IPS-15b (cell line): ENCODE measurements around the gene OXSR1.

Source experiments
- H3K27me3 ChIP-seq: one replicate; pipeline ENCODE4 v1.6.1; 2013; ENCODE audit warnings: low read length; ENCODE audit not compliant: control insufficient read depth, insufficient read depth
- H3K36me3 ChIP-seq: one replicate; pipeline ENCODE4 v1.6.1; 2013; ENCODE audit warnings: low read length; ENCODE audit not compliant: control insufficient read depth, insufficient read depth
- H3K4me1 ChIP-seq: one replicate; pipeline ENCODE4 v1.6.1; 2013; ENCODE audit warnings: mild to moderate bottlenecking, low read length; ENCODE audit not compliant: control insufficient read depth, insufficient read depth
- H3K4me3 ChIP-seq: one replicate; pipeline ENCODE4 v1.5.1; 2013; ENCODE audit warnings: low read depth, low read length
- H3K9ac ChIP-seq: one replicate; pipeline ENCODE4 v1.6.1; 2013; ENCODE audit warnings: low read depth, mild to moderate bottlenecking, low read length
- H3K9me3 ChIP-seq: one replicate; pipeline ENCODE4 v1.6.1; 2013; ENCODE audit warnings: mild to moderate bottlenecking, low read length; ENCODE audit not compliant: control insufficient read depth, insufficient read depth

The OXSR1 gene

DNA sequence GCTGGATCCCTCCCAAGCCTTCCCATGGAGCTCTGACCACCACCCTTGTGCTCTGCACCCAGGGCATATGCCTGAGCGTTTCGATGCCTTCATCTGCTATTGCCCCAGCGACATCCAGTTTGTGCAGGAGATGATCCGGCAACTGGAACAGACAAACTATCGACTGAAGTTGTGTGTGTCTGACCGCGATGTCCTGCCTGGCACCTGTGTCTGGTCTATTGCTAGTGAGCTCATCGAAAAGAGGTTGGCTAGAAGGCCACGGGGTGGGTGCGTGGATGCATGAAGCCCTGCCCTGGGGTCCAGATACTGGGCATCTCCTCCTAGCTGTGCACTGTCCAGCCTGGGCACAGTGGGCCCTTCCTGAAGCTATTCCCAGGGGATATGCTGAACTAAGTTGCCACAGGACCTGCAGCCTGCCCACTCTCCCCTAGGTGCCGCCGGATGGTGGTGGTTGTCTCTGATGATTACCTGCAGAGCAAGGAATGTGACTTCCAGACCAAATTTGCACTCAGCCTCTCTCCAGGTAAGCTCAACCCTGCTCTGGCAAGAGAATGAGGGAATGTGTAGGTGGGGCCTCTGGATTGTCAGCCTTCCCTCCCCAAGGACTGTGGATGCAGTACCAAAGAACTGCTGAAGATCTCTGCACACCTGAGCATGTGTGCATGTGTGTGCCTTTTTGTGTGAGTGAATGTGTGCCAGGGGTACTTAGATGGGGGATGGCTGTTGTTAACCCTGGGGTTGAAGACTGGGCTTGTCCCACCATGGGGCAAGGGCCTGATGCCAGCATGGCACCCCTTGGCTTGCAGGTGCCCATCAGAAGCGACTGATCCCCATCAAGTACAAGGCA is 24.8 kb upstream of the OXSR1 start:
- peaks cover 9% of the 10 kb centered on the region for H3K27me3 ChIP-seq
- H3K9me3 ChIP-seq, result no peaks in the 10 kb centered on the region
- H3K4me3 ChIP-seq, result no peak overlapping the region
- no peaks in the 10 kb centered on the region for H3K4me1 ChIP-seq
- peaks cover 11% of the 10 kb centered on the region for H3K36me3 ChIP-seq
- no peak overlapping the region for H3K9ac ChIP-seq

DNA sequence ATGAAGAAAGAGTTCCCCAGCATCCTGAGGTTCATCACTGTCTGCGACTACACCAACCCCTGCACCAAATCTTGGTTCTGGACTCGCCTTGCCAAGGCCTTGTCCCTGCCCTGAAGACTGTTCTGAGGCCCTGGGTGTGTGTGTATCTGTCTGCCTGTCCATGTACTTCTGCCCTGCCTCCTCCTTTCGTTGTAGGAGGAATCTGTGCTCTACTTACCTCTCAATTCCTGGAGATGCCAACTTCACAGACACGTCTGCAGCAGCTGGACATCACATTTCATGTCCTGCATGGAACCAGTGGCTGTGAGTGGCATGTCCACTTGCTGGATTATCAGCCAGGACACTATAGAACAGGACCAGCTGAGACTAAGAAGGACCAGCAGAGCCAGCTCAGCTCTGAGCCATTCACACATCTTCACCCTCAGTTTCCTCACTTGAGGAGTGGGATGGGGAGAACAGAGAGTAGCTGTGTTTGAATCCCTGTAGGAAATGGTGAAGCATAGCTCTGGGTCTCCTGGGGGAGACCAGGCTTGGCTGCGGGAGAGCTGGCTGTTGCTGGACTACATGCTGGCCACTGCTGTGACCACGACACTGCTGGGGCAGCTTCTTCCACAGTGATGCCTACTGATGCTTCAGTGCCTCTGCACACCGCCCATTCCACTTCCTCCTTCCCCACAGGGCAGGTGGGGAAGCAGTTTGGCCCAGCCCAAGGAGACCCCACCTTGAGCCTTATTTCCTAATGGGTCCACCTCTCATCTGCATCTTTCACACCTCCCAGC is 24.0 kb upstream of the OXSR1 start:
- H3K36me3 ChIP-seq, result peaks cover 11% of the 10 kb centered on the region
- H3K9me3 ChIP-seq, result no peaks in the 10 kb centered on the region
- H3K4me1 ChIP-seq, result no peaks in the 10 kb centered on the region
- no peak overlapping the region for H3K4me3 ChIP-seq
- peaks cover 9% of the 10 kb centered on the region for H3K27me3 ChIP-seq
- H3K9ac ChIP-seq, result no peak overlapping the region

DNA sequence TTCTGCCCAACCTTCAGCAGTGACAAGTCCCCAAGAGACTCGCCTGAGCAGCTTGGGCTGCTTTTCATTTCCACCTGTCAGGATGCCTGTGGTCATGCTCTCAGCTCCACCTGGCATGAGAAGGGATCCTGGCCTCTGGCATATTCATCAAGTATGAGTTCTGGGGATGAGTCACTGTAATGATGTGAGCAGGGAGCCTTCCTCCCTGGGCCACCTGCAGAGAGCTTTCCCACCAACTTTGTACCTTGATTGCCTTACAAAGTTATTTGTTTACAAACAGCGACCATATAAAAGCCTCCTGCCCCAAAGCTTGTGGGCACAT is 23.4 kb upstream of the OXSR1 start:
- Histone ChIP-seq H3K9me3 (no peaks in the 10 kb centered on the region), H3K36me3 (peaks cover 11% of the 10 kb centered on the region), H3K4me1 (no peaks in the 10 kb centered on the region), H3K27me3 (peaks cover 9% of the 10 kb centered on the region), H3K4me3 (no peak overlapping the region), H3K9ac (no peak overlapping the region)

DNA sequence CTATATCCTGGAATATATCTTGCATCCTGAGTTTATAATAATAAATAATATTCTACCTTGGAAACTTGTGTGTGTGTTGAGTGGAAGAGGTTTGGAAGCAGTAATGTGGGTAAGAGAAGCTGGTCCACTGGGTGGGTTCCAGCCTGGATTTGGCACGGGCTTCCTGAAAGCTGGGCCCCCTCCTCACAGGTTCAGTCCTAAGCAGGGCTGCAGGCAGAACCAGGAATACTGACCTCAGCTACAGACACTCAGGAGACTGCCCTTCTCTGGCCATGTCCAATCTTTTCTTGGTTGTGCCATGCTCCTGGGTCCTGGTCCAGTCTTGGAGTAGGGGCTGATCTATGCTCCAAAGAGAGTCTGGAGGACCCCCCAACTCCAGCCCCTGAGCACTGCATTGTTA is 22.4 kb upstream of the OXSR1 start:
- H3K27me3 ChIP-seq, result peaks cover 9% of the 10 kb centered on the region
- H3K9me3 ChIP-seq, result no peaks in the 10 kb centered on the region
- no peak overlapping the region for H3K4me3 ChIP-seq
- no peak overlapping the region for H3K9ac ChIP-seq
- no peaks in the 10 kb centered on the region for H3K4me1 ChIP-seq
- peaks cover 11% of the 10 kb centered on the region for H3K36me3 ChIP-seq

DNA sequence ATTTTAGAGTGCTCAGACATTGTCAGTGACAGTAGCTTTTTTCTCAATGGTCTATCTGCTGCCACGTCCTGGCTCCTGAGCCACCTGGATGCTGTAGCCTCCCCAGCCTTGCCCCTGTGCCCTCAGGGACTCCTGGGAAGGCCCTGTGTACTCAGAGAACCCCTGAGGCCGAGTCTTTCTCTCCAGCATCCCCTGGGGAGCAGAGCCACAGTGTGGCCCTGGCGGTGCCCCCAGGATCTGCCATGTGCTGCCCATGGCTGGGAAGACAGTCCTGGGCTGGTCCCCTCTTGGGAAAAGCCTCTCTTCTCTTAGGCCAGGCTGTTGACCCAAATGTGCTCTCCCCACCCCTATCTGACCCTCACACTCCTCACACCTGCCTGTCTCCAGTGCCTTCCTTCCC is 21.8 kb upstream of the OXSR1 start:
- Histone ChIP-seq H3K36me3 (peaks cover 11% of the 10 kb centered on the region), H3K9ac (no peak overlapping the region), H3K27me3 (peaks cover 9% of the 10 kb centered on the region), H3K4me3 (no peak overlapping the region), H3K4me1 (no peaks in the 10 kb centered on the region), H3K9me3 (no peaks in the 10 kb centered on the region)

DNA sequence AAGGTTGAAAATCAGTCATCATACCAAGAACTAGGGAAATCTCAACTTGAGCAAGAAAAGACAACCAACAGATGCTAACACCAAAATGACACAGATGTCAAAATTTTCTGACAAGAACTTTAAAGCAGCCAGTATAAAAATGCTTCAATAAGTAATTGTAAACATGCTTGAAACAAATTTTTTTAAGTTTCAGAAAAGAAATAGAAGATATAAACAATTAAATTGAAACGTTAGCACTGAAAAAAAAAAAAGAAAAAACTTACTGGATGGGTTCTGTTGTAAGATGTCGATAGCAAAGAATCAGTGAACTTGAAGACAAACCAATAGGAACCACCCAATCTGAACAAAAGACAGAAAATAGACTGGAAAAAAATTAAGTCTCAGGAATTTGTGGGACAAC is 18.8 kb upstream of the OXSR1 start:
- Histone ChIP-seq H3K36me3 (peaks cover 5% of the 10 kb centered on the region), H3K27me3 (no peaks in the 10 kb centered on the region), H3K9ac (no peak overlapping the region), H3K4me3 (no peak overlapping the region), H3K4me1 (no peaks in the 10 kb centered on the region), H3K9me3 (no peaks in the 10 kb centered on the region)

DNA sequence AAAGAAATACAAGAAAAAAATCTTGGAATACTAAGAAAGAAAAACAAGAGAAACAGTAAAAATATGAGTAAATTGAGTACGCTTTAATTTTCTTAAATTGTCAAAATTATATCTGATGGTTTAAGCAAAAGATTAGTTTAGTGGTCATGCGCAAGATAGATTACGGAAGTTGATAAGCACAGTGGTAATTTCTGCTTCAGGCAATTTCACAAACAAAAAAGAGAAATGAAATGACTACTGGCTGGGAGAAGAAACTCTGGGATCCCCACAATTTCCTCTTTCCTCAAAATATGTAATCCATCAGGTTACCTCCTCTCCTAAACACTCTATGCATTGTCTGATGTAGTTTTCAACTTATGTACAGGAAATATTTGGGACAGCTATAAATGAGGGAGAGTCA is 17.9 kb upstream of the OXSR1 start:
- Histone ChIP-seq H3K4me3 (no peak overlapping the region), H3K9me3 (no peaks in the 10 kb centered on the region), H3K36me3 (no peaks in the 10 kb centered on the region), H3K27me3 (no peaks in the 10 kb centered on the region), H3K9ac (no peak overlapping the region), H3K4me1 (no peaks in the 10 kb centered on the region)

DNA sequence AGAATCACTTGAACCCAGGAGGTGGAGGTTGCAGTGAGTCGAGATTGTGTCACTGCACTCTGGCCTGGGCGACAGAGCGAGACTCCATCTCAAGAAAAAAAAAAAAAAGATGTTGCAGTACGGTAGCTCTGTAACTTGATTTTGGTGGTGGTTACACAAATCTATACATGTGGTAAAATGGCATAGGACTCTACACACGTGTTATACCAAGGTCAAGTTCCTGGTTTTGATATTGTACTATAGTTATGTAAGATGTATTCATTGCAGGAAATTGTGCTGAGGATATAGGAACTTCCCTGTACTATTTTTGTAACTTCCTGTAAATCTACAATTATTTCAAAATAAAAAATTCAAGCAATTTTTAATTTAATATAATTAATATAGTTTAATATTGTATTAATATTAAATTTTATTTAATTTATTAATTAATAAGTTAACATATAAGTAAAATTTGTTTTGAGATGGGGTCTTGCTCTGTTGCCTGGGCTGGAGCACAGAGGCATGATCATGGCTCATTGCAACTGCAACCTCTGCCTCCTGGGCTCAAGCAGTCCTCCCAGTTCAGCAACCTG is 16.9 kb upstream of the OXSR1 start:
- Histone ChIP-seq H3K4me3 (no peak overlapping the region), H3K4me1 (no peaks in the 10 kb centered on the region)

DNA sequence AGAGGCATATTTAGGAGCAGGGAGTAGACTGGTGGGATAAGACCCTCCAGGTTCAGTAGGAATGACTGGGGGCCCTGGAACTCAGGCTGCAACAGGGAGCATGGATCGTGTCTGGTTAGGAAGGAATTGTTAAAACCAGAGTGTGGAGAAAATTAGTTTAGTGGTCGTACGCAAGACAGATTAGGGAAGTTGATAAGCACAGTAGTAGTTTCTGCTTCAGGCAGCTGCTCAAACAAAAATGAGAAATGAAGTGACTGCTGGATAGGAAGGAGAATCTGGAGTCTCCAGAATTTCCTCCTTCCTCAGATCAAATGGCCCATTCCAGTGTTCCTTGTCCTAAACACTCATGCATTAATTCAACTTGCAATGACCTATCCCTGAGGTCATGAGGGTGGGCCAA is 15.6 kb upstream of the OXSR1 start:
- Histone ChIP-seq H3K27me3 (no peaks in the 10 kb centered on the region), H3K36me3 (no peaks in the 10 kb centered on the region), H3K4me1 (no peaks in the 10 kb centered on the region), H3K4me3 (no peak overlapping the region), H3K9me3 (no peaks in the 10 kb centered on the region), H3K9ac (no peak overlapping the region)

More for the DNA sequence above, 16.9 kb upstream of the OXSR1 start:
- H3K9me3 ChIP-seq, result no peaks in the 10 kb centered on the region
- no peaks in the 10 kb centered on the region for H3K36me3 ChIP-seq
- no peaks in the 10 kb centered on the region for H3K27me3 ChIP-seq
- no peak overlapping the region for H3K9ac ChIP-seq

DNA sequence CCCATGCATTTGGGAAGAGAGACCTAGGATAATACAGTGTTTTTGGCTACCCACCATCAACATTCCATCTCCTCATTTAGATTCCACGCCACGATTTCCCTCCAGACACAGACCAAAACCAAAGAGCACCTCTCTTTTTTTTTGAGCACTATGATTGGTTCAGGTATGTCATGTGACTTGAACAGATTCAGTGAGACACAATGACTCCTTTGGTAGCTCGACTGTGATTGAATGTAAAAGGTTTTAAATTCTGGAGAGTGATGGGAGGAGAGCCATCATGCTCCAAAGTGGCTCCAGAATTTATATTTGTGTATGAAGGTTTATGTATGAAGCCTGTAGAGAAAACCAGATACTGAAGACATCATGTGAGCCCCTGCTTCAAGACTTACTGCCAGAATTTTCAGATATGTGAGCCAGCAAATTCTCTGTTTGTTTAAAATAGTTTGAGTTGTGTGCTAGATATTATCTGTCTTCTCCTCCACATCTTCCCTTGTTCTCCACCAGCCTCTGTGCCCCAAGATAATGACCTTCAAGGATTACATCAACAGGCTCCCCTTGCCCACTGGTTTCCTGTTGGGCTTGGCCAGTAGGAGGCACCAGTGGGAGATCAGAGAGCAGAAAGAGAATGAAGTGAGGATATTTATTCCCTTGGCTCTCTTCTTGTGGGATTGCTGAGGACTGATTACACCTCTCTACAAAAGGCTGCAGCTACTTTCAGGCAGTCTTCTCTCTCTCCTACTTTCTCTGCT is 14.4 kb upstream of the OXSR1 start:
- no peak overlapping the region for H3K4me3 ChIP-seq
- no peaks in the 10 kb centered on the region for H3K27me3 ChIP-seq
- no peak overlapping the region for H3K9ac ChIP-seq
- H3K9me3 ChIP-seq, result no peaks in the 10 kb centered on the region
- H3K36me3 ChIP-seq, result no peaks in the 10 kb centered on the region
- no peaks in the 10 kb centered on the region for H3K4me1 ChIP-seq

DNA sequence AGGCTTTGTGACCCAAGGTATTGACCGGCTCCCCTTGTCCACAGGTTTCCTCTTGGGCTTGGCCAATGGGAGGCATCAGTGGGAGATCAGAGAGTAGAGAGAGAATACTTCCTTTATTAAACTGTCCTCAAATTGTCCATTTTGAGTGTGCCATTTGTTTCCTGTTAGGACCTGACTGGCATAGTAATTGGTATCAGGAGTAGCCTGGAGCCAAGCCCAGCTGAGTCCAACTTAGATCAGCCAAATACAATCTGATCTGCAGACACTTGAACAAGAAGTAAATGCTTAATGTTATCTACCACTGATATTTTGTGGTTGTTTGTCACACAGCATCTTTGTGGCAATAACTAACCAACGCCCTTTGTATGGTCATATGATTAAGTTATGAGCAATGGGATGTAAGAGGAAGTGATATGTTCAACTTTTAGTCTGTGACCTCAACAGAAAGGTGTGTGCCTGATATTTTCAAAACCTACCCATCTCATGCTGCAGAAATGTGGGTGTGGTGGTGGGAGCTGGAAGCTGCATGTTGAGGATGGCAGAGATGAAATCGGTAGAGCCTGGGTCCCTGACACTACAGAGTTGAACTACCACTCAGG is 13.6 kb upstream of the OXSR1 start:
- Histone ChIP-seq H3K36me3 (no peaks in the 10 kb centered on the region), H3K27me3 (no peaks in the 10 kb centered on the region), H3K9me3 (no peaks in the 10 kb centered on the region), H3K9ac (no peak overlapping the region), H3K4me3 (no peak overlapping the region), H3K4me1 (no peaks in the 10 kb centered on the region)
